ES-I3 (cell line): Measurements from ENCODE around the gene RBMS3.
"Not testable (repeated sequence)": the region's sequence is repeated elsewhere in the genome, so short reads cannot be mapped to it uniquely, and the experiment has no call there.

Experiments
- H3K36me3 ChIP-seq: 2 replicates; pipeline ENCODE4 v1.6.1; 2013; ENCODE audit warnings: mild to moderate bottlenecking, low read length, control low read depth, moderate library complexity; ENCODE audit not compliant: insufficient read depth
- H3K4me1 ChIP-seq: 2 replicates; pipeline ENCODE4 v1.6.1; 2013; ENCODE audit warnings: mild to moderate bottlenecking, control low read depth, low read length; ENCODE audit not compliant: insufficient read depth
- H3K9ac ChIP-seq: 2 replicates; pipeline ENCODE4 v1.6.1; 2013; ENCODE audit warnings: low read depth, mild to moderate bottlenecking, low read length, moderate library complexity
- H3K9me3 ChIP-seq: 2 replicates; pipeline ENCODE4 v1.6.1; 2013; ENCODE audit warnings: mild to moderate bottlenecking, low read length, moderate library complexity; ENCODE audit not compliant: control insufficient read depth, insufficient read depth

The RBMS3 gene

GRCh38 chr3:29311795-29312194, 30.9 kb downstream of the RBMS3 start:
- H3K36me3 ChIP-seq = no peaks in the 10 kb centered on the region

GRCh38 chr3:29312395-29312794, 31.5 kb downstream of the RBMS3 start:
- Histone ChIP-seq H3K9ac (no peak overlapping the region), H3K36me3 (no peaks in the 10 kb centered on the region), H3K4me1 (no peaks in the 10 kb centered on the region), H3K9me3 (no peaks in the 10 kb centered on the region)

More at GRCh38 chr3:29311795-29312194, 30.9 kb downstream of the RBMS3 start:
- Histone ChIP-seq H3K4me1 (no peaks in the 10 kb centered on the region), H3K9ac (no peak overlapping the region), H3K9me3 (no peaks in the 10 kb centered on the region)

GRCh38 chr3:29312960-29313452, 32.1 kb downstream of the RBMS3 start:
- H3K36me3 ChIP-seq = no peaks in the 10 kb centered on the region
- H3K9me3 ChIP-seq = no peaks in the 10 kb centered on the region
- H3K9ac ChIP-seq = no peak overlapping the region

GRCh38 chr3:29313981-29314726, 33.3 kb downstream of the RBMS3 start:
- Histone ChIP-seq H3K9ac (no peak overlapping the region), H3K4me1 (no peaks in the 10 kb centered on the region), H3K36me3 (no peaks in the 10 kb centered on the region), H3K9me3 (no peaks in the 10 kb centered on the region)

More at GRCh38 chr3:29312960-29313452, 32.1 kb downstream of the RBMS3 start:
- H3K4me1 ChIP-seq = no peaks in the 10 kb centered on the region

GRCh38 chr3:29314727-29315088, 33.8 kb downstream of the RBMS3 start:
- Histone ChIP-seq H3K9ac (no peak overlapping the region), H3K4me1 (no peaks in the 10 kb centered on the region), H3K36me3 (no peaks in the 10 kb centered on the region), H3K9me3 (no peaks in the 10 kb centered on the region)

- Histone ChIP-seq H3K9ac (no peak overlapping the region), H3K4me1 (no peaks in the 10 kb centered on the region), H3K36me3 (no peaks in the 10 kb centered on the region), H3K9me3 (no peaks in the 10 kb centered on the region)
These were observed 36.8 kb downstream of the RBMS3 start for GRCh38 chr3:29317659-29318173.

- H3K4me1 ChIP-seq = no peaks in the 10 kb centered on the region
- H3K36me3 ChIP-seq = no peaks in the 10 kb centered on the region
- H3K9ac ChIP-seq = no peak overlapping the region
- no peaks in the 10 kb centered on the region for H3K9me3 ChIP-seq
These were observed 37.4 kb downstream of the RBMS3 start for GRCh38 chr3:29318251-29318650.

- no peaks in the 10 kb centered on the region for H3K36me3 ChIP-seq
- H3K9me3 ChIP-seq = no peaks in the 10 kb centered on the region
- no peaks in the 10 kb centered on the region for H3K4me1 ChIP-seq
- no peak overlapping the region for H3K9ac ChIP-seq
These were observed 38.4 kb downstream of the RBMS3 start for GRCh38 chr3:29319262-29319661.

GRCh38 chr3:29319798-29320197, 38.9 kb downstream of the RBMS3 start:
- Histone ChIP-seq H3K9ac (no peak overlapping the region), H3K36me3 (no peaks in the 10 kb centered on the region), H3K9me3 (no peaks in the 10 kb centered on the region), H3K4me1 (no peaks in the 10 kb centered on the region)

- Histone ChIP-seq H3K9ac (no peak overlapping the region), H3K36me3 (no peaks in the 10 kb centered on the region), H3K4me1 (peaks cover under 1% of the 10 kb centered on the region; the same call in 1 of the 2 replicates), H3K9me3 (no peaks in the 10 kb centered on the region)
These were observed 41.7 kb downstream of the RBMS3 start for GRCh38 chr3:29322586-29322985.

- Histone ChIP-seq H3K4me1 (peaks cover 6% of the 10 kb centered on the region; the same call in 1 of the 2 replicates), H3K9ac (no peak overlapping the region), H3K36me3 (no peaks in the 10 kb centered on the region), H3K9me3 (no peaks in the 10 kb centered on the region)
These were observed 43.3 kb downstream of the RBMS3 start for GRCh38 chr3:29324180-29324651.

GRCh38 chr3:29326540-29326939, 45.7 kb downstream of the RBMS3 start:
- not testable (repeated sequence) for H3K36me3 ChIP-seq, H3K4me1 ChIP-seq, H3K9ac ChIP-seq, H3K9me3 ChIP-seq

GRCh38 chr3:29329986-29330890, 49.4 kb downstream of the RBMS3 start:
- Histone ChIP-seq H3K9ac (no peak overlapping the region), H3K36me3 (no peaks in the 10 kb centered on the region), H3K9me3 (no peaks in the 10 kb centered on the region), H3K4me1 (peaks cover 9% of the 10 kb centered on the region; the same call in 1 of the 2 replicates)

GRCh38 chr3:29331035-29331434, 50.2 kb downstream of the RBMS3 start:
- no peaks in the 10 kb centered on the region for H3K36me3 ChIP-seq
- no peaks in the 10 kb centered on the region for H3K9me3 ChIP-seq
- peaks cover 12% of the 10 kb centered on the region; the same call in 1 of the 2 replicates for H3K4me1 ChIP-seq
- no peak overlapping the region for H3K9ac ChIP-seq
